ENCODE data around the gene P3H2.

DNA sequence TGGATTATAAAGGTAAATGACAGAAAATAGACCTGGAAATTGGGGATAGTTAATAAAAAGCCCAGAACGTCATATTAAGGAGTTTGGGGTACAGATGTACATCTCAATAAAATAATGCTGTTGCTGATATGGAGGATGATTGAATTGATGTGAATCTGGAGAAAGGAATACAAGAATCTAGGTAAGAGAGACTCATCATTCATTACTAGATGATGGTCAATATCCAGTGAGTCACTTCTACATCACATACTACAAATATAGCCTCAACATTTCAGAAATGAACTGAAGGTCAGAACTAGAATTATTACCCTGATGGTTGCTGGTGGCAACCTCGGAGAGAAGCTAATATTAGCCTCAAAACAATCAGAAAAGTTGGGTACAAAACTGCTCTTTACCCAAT is 37.6 kb upstream of the P3H2 start:
- TF ChIP-seq, protein P1, sequence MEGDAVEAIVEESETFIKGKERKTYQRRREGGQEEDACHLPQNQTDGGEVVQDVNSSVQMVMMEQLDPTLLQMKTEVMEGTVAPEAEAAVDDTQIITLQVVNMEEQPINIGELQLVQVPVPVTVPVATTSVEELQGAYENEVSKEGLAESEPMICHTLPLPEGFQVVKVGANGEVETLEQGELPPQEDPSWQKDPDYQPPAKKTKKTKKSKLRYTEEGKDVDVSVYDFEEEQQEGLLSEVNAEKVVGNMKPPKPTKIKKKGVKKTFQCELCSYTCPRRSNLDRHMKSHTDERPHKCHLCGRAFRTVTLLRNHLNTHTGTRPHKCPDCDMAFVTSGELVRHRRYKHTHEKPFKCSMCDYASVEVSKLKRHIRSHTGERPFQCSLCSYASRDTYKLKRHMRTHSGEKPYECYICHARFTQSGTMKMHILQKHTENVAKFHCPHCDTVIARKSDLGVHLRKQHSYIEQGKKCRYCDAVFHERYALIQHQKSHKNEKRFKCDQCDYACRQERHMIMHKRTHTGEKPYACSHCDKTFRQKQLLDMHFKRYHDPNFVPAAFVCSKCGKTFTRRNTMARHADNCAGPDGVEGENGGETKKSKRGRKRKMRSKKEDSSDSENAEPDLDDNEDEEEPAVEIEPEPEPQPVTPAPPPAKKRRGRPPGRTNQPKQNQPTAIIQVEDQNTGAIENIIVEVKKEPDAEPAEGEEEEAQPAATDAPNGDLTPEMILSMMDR (conservative IDR thresholded peaks at IDR 0.05; ENCODE audit: low read depth, low read length), result no peak
- no peak for TF ChIP-seq EZH2 (IDR thresholded peaks at IDR 0.05; ENCODE audit: borderline replicate concordance, low read depth, low read length, poor library complexity, severe bottlenecking)

Data from A673 (cell line).